HG03565 (cell line): ENCODE data around the gene SOX5.
"Not testable (repeated sequence)": the region's sequence is repeated elsewhere in the genome, so short reads cannot be mapped to it uniquely, and the experiment has no call there.

ENCODE experiments used
- ATAC-seq: cut with Tn5 transposase; IDR thresholded peaks from one replicate; pipeline ENCODE4 v1.9.1; 2021; ENCODE audit warnings: mild to moderate bottlenecking, moderate library complexity; ENCODE audit not compliant: unreplicated experiment

SOX5 gene

GRCh38 chr12:23909551-23909950 lies 39.9 kb downstream of the SOX5 start:
- no peak for ATAC-seq

GRCh38 chr12:23906329-23906728 lies 43.1 kb downstream of the SOX5 start:
- no peak for ATAC-seq

- ATAC-seq = no peak
Measured at GRCh38 chr12:23899434-23899833, 50.0 kb downstream of the SOX5 start.

GRCh38 chr12:23898121-23898520 lies 51.3 kb downstream of the SOX5 start:
- ATAC-seq = no peak

- ATAC-seq = no peak
Measured at GRCh38 chr12:23895792-23896218, 53.7 kb downstream of the SOX5 start.

GRCh38 chr12:23893611-23894010 lies 55.9 kb downstream of the SOX5 start:
- no peak for ATAC-seq

- ATAC-seq = peak; percentile 67
Measured at GRCh38 chr12:23891115-23891514, 58.4 kb downstream of the SOX5 start.

- no peak for ATAC-seq
Measured at GRCh38 chr12:23889069-23889440, 60.4 kb downstream of the SOX5 start.

GRCh38 chr12:23888396-23889068 lies 60.9 kb downstream of the SOX5 start:
- no peak for ATAC-seq

- ATAC-seq = no peak
Measured at GRCh38 chr12:23887055-23887835, 62.2 kb downstream of the SOX5 start.

- no peak for ATAC-seq
Measured at GRCh38 chr12:23885394-23885793, 64.1 kb downstream of the SOX5 start.

- ATAC-seq = no peak
Measured at GRCh38 chr12:23884909-23885308, 64.6 kb downstream of the SOX5 start.

GRCh38 chr12:23880988-23881387 lies 68.5 kb downstream of the SOX5 start:
- no peak for ATAC-seq

- not testable (repeated sequence) for ATAC-seq
Measured at GRCh38 chr12:23876618-23877017, 72.9 kb downstream of the SOX5 start.

- ATAC-seq = no peak
Measured at GRCh38 chr12:23867794-23868193, 81.7 kb downstream of the SOX5 start.

- no peak for ATAC-seq
Measured at GRCh38 chr12:23862701-23863100, 86.8 kb downstream of the SOX5 start.

GRCh38 chr12:23860019-23860418 lies 89.5 kb downstream of the SOX5 start:
- no peak for ATAC-seq

- no peak for ATAC-seq
Measured at GRCh38 chr12:23857178-23857577, 92.3 kb downstream of the SOX5 start.

GRCh38 chr12:23855813-23856212 lies 93.7 kb downstream of the SOX5 start:
- no peak for ATAC-seq

- no peak for ATAC-seq
Measured at GRCh38 chr12:23854598-23854997, 94.9 kb downstream of the SOX5 start.

GRCh38 chr12:23853640-23854039 lies 95.8 kb downstream of the SOX5 start:
- ATAC-seq = no peak

GRCh38 chr12:23851602-23852001 lies 97.9 kb downstream of the SOX5 start:
- no peak for ATAC-seq
